Stimulated activated CD4-positive, alpha-beta T cell treated with anti-CD3 and anti-CD28 coated beads, Interleukin-2, amount 100 ng/mL, for 48 hours (primary cell): ENCODE measurements around the gene ZBTB11.
"Not testable (repeated sequence)": the region's sequence is repeated elsewhere in the genome, so short reads cannot be mapped to it uniquely, and the experiment has no call there.

Experiments used
- DNase-seq, 2 donors: peaks; one replicate each; pipeline ENCODE4 v3.0.0-alpha.2; 2020

The ZBTB11 gene

GRCh38 chr3:101676765-101677435 lies at the start of gene ZBTB11:
Gene ZBTB11, minus strand, starts transcription at chr3:101677132. Its CDS starts 218 bp downstream, at chr3:101676914.
- DNase-seq: peak; percentile 99 to 100

GRCh38 chr3:101725890-101726275 lies 49.0 kb upstream of the ZBTB11 start:
- no peak for DNase-seq

- peak in 1 of 2 donors; percentile 26 for DNase-seq
These were observed 48.4 kb upstream of the ZBTB11 start for GRCh38 chr3:101725194-101725889.

GRCh38 chr3:101724329-101725193 lies 47.6 kb upstream of the ZBTB11 start, which contains the start of gene CEP97:
Gene CEP97, plus strand, starts transcription at chr3:101724614. Its CDS starts 63 bp downstream, at chr3:101724677.
- DNase-seq: peak; percentile 83 to 84

GRCh38 chr3:101722394-101723173 lies 45.7 kb upstream of the ZBTB11 start:
- no peak for DNase-seq

GRCh38 chr3:101720851-101721840 lies 44.2 kb upstream of the ZBTB11 start:
- no peak for DNase-seq

GRCh38 chr3:101719604-101720185 lies 42.8 kb upstream of the ZBTB11 start:
- no peak for DNase-seq

GRCh38 chr3:101718455-101718854 lies 41.5 kb upstream of the ZBTB11 start:
- no peak for DNase-seq

GRCh38 chr3:101709126-101709525 lies 32.2 kb upstream of the ZBTB11 start:
- DNase-seq: no peak

GRCh38 chr3:101704639-101705038 lies 27.7 kb upstream of the ZBTB11 start:
- DNase-seq: not testable (repeated sequence)

GRCh38 chr3:101703169-101703568 lies 26.2 kb upstream of the ZBTB11 start:
- no peak for DNase-seq

GRCh38 chr3:101702726-101703125 lies 25.8 kb upstream of the ZBTB11 start:
- DNase-seq: no peak

GRCh38 chr3:101701696-101702634 lies 25.0 kb upstream of the ZBTB11 start:
- no peak for DNase-seq

GRCh38 chr3:101695779-101696372 lies 18.9 kb upstream of the ZBTB11 start:
- DNase-seq: peak in 1 of 2 donors; percentile 46

- DNase-seq: not testable (repeated sequence)
These were observed 17.9 kb upstream of the ZBTB11 start for GRCh38 chr3:101694836-101695235.

GRCh38 chr3:101693540-101693939 lies 16.6 kb upstream of the ZBTB11 start:
- peak in 1 of 2 donors; percentile 31 for DNase-seq

GRCh38 chr3:101691685-101692671 lies 15.0 kb upstream of the ZBTB11 start:
- not testable (repeated sequence) for DNase-seq

- DNase-seq: no peak
These were observed 14.0 kb upstream of the ZBTB11 start for GRCh38 chr3:101690972-101691371.
